Activated naive CD4-positive, alpha-beta T cell treated with anti-CD3 and anti-CD28 coated beads, Interleukin-2, amount 10 ng/mL, durations not matched to agents 7 days and 5 days (primary cell): ENCODE data around the gene ACTR1A.
A peak's percentile ranks its signal among the peaks of the same experiment; 100 is the strongest.

Experiments used
- CTCF ChIA-PET: fragments of 350-600 bp; sonication (Branson Sonifier 250); formaldehyde crosslinking; loops from one replicate; lab custom pipeline; 2021; ENCODE audit warnings: antibody characterized with exemption; lab: Charles Lee
- DNase-seq: peaks from one replicate; pipeline ENCODE4 v3.0.0-alpha.2; 2020
- H3K27ac Mint-ChIP-seq: one replicate; pipeline ENCODE4 v1.8.0; 2021; ENCODE audit warnings: mild to moderate bottlenecking, moderate library complexity, mixed read lengths
- H3K27me3 Mint-ChIP-seq: one replicate; pipeline ENCODE4 v1.8.0; 2021; ENCODE audit warnings: mild to moderate bottlenecking, mixed read lengths
- H3K36me3 Mint-ChIP-seq: one replicate; pipeline ENCODE4 v1.8.0; 2021; ENCODE audit warnings: mixed read lengths
- H3K4me1 Mint-ChIP-seq: one replicate; pipeline ENCODE4 v1.8.0; 2021; ENCODE audit warnings: mixed read lengths
- H3K4me3 Mint-ChIP-seq: one replicate; pipeline ENCODE4 v1.8.0; 2021; ENCODE audit warnings: mild to moderate bottlenecking, moderate library complexity, mixed read lengths
- H3K9me3 Mint-ChIP-seq: one replicate; pipeline ENCODE4 v1.8.0; 2021; ENCODE audit warnings: mixed read lengths

The ACTR1A gene

DNA sequence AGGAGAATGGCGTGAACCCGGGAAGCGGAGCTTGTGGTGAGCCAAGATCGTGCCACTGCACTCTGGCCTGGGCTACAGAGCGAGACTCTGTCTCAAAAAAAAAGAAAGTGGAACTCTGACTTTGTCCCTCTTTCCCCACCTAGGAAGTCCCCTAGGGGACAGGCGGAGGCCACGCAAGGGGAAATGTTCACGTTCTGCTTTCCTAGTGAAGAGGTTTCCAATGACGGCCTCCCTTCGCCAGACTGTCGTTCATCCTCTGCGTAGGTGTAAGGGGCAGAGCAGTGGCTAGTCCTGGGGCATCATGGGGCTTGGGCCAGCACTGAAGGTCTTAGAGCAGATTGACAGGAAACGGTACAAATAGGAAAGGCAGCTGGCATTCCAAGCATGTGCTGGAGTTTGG lies 31.8 kb upstream of the ACTR1A start:
- no peak for DNase-seq
- Mint-ChIP-seq H3K4me3 (no peak overlapping the region), H3K9me3 (no peaks in the 10 kb centered on the region), H3K27me3 (no peaks in the 10 kb centered on the region), H3K36me3 (no peaks in the 10 kb centered on the region), H3K4me1 (no peaks in the 10 kb centered on the region), H3K27ac (no peak overlapping the region)
- CTCF ChIA-PET, result interaction anchor here (0.6 kb wide), 1 partner anchor 407 kb away, joined by 3 read pairs; no protein-coding TSS in a partner anchor

DNA sequence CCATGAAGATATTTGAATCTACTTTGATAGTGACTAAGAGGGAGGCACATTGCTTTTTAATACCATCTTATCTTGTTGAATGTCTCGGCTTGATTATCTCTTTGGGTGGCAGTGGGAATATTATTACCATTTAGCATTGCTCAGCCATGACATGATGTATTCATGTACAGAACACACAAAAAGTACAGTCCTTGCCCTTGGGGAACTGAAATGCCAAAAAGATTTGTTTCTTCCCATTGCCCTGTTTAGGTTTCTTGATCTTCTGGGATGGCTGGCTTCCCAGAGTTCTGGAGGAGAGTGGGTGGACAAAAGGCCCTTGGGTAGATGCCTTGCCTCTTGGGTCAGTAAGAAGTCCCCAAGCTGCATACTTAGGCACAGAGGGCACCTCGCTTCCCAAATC lies 25.0 kb upstream of the ACTR1A start:
- H3K36me3 Mint-ChIP-seq, result peaks cover 10% of the 10 kb centered on the region
- H3K27me3 Mint-ChIP-seq, result no peaks in the 10 kb centered on the region
- CTCF ChIA-PET, result no interaction called here
- H3K9me3 Mint-ChIP-seq, result no peaks in the 10 kb centered on the region
- no peak for DNase-seq
- H3K27ac Mint-ChIP-seq, result no peak overlapping the region
- H3K4me1 Mint-ChIP-seq, result peaks cover 3% of the 10 kb centered on the region
- no peak overlapping the region for H3K4me3 Mint-ChIP-seq

DNA sequence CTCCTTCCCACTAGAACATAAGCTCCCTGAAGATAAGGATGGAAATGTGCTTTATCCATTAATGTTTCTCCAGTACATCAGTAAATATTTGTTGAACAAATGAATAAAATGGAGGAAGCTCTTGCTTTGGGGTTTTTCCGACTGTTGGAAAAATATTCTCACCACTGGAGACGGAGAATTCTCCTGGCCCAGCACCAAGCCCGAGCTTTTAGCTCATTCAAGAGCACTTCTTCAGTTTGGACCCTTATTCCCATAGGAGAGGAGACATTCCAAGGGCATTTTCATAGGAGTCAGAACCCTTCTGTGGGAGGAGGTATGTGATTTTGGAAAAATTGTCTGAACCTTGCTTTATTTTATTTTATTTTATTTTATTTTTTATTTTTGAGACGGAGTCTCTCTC lies 22.2 kb upstream of the ACTR1A start:
- CTCF ChIA-PET, result no interaction called here
- Mint-ChIP-seq H3K4me3 (no peak overlapping the region), H3K36me3 (peaks cover 13% of the 10 kb centered on the region), H3K4me1 (peaks cover 3% of the 10 kb centered on the region), H3K9me3 (no peaks in the 10 kb centered on the region), H3K27me3 (no peaks in the 10 kb centered on the region), H3K27ac (no peak overlapping the region)
- DNase-seq, result no peak

DNA sequence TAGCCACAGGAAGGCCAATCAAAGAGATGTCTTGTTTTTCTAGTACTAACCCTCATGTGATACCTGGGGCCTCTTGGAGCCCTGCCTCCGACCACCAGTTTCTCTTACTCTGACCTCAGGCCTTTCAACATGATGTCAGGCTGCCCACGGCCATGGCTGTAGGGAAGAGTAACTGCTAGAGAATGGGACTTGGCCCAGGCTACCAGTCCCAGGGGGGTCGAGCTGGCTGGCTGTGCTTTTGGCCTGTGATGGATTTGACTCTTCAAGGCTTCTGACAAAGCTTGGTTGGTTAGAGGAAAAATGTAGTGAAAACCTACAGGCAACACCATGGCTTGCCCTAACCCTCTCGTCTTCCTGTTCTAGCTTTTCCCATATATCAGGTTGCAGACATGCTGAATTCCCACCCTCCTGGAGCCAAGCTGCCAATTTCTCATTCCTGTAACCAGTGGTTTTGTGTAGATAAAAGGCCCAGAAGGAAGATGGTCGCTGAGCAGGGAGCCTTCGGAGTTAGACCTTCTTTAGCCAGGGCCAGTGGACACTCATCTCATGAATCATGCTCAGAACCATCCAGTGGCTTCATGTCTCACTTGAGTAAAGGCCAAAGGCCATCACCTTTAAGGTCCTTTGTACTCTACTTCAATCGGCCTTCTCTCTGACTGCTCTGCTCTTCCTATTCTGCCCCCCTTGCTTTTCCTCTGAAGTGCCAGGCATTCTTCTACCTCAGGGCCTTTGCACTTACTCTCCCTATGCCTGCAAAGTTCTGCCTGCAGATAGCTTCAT lies 20.9 kb upstream of the ACTR1A start:
- CTCF ChIA-PET, result interaction anchor here (1.0 to 1.2 kb wide), 2 partner anchors 60 to 378 kb away, joined by 3 to 4 read pairs; no protein-coding TSS in a partner anchor
- no peaks in the 10 kb centered on the region for H3K9me3 Mint-ChIP-seq
- DNase-seq, result no peak
- H3K4me1 Mint-ChIP-seq, result no peaks in the 10 kb centered on the region
- no peaks in the 10 kb centered on the region for H3K27me3 Mint-ChIP-seq
- H3K27ac Mint-ChIP-seq, result no peak overlapping the region
- H3K36me3 Mint-ChIP-seq, result peaks cover 13% of the 10 kb centered on the region
- H3K4me3 Mint-ChIP-seq, result no peak overlapping the region

DNA sequence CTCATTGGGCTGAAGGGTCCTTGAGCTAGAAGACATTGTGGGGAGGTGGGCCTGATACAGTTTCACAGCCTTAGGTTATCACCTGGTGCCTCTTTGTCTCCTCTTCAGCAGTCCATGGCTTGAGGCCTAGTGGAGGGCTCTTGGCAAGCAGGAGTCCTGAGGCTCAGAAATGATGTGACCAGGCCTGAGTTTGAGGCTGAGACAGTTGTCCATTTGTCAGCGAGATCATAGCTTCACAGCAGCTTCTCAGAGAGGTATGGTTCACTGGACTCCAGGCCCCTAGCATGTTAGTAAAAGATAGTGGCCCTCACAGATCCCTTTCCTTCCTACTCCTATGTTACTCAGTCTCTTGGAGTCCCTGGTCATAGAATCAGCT lies 20.4 kb upstream of the ACTR1A start:
- Mint-ChIP-seq H3K27ac (no peak overlapping the region), H3K27me3 (no peaks in the 10 kb centered on the region), H3K36me3 (peaks cover 13% of the 10 kb centered on the region), H3K4me3 (no peak overlapping the region), H3K4me1 (no peaks in the 10 kb centered on the region), H3K9me3 (no peaks in the 10 kb centered on the region)
- CTCF ChIA-PET, result interaction anchor here (1.0 to 1.2 kb wide), 2 partner anchors 61 to 379 kb away, joined by 3 to 4 read pairs; no protein-coding TSS in a partner anchor
- DNase-seq, result no peak

DNA sequence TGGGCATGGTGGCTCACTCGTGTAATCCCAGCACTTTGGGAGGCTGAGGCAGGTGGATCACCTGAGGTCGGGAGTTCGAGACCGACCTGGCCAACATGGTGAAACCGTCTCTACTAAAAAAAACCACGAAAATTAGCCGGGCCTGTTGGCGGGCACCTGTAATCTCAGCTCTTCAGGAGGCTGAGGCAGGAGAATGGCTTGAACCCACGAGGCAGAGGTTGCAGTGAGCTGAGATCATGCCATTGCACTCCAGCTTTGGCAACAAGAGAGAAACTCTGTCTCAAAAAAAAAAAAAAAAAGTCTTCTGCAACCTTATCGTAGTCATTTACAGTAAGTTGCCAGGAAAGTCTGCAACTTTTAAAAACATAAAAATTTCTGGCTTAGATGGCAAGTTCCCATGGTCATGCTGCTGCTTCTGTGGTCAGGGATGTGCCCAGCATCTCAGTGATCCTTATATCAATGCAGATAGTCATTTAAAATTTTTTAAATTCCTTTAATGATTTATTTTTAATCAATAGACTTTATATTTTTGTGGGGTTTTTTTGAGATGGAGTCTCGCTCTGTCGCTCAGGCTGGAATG lies 16.8 kb upstream of the ACTR1A start:
- no peaks in the 10 kb centered on the region for H3K4me1 Mint-ChIP-seq
- H3K27ac Mint-ChIP-seq, result no peak overlapping the region
- no peak for DNase-seq
- no peak overlapping the region for H3K4me3 Mint-ChIP-seq
- CTCF ChIA-PET, result no interaction called here
- H3K27me3 Mint-ChIP-seq, result no peaks in the 10 kb centered on the region
- no peaks in the 10 kb centered on the region for H3K9me3 Mint-ChIP-seq
- H3K36me3 Mint-ChIP-seq, result peaks cover 14% of the 10 kb centered on the region

DNA sequence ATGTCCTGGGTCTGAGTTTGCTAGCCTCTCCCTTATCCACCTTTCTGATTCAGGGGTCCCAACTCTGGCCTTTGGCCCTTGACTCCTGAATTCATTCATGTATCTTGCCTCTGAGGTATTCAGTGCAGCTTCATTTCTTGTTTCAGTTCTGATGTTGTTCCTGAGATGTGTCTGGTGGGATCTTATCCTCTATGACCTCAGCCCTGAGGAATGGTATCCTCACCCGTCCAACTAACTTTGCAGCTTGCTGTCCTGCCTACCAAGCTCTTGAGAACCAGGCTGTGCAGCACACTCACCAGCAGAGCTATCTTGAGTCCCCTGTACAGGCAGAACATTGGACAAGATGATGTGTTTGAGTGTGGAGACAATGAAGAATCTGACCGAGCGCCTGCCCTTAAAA lies 15.0 kb upstream of the ACTR1A start:
- H3K27ac Mint-ChIP-seq, result no peak overlapping the region
- no peak for DNase-seq
- no peaks in the 10 kb centered on the region for H3K9me3 Mint-ChIP-seq
- no peak overlapping the region for H3K4me3 Mint-ChIP-seq
- no peaks in the 10 kb centered on the region for H3K27me3 Mint-ChIP-seq
- H3K36me3 Mint-ChIP-seq, result peaks cover 14% of the 10 kb centered on the region
- H3K4me1 Mint-ChIP-seq, result no peaks in the 10 kb centered on the region
- CTCF ChIA-PET, result interaction anchor here (0.5 kb wide), 1 partner anchor 76 kb away, joined by 3 read pairs; no protein-coding TSS in a partner anchor

DNA sequence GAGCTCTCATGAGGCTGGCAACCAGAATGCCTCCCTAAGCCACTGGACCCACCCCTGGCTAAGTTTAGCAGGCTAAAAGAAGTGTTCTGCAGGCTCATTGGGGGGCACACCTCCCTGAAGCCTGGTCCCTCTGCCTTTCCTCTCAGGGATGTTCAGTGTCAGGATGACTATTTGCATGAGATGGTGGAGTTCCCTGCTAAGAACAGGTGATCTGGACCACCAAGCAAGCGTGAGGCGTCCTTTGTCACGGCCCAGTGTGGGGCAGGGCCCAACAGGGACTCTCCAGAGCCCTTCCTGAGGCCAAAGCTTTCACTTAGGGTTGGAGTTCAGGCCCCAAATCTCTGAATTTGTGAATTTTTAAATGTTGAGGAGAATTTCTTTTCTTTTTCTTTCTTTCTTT lies 13.2 kb upstream of the ACTR1A start:
- DNase-seq, result no peak
- peaks cover 11% of the 10 kb centered on the region for H3K4me1 Mint-ChIP-seq
- CTCF ChIA-PET, result interaction anchor here (1.0 to 1.2 kb wide), 2 partner anchors 24 to 68 kb away, joined by 3 to 4 read pairs; no protein-coding TSS in a partner anchor
- H3K36me3 Mint-ChIP-seq, result peaks cover 21% of the 10 kb centered on the region
- H3K9me3 Mint-ChIP-seq, result no peaks in the 10 kb centered on the region
- no peak overlapping the region for H3K4me3 Mint-ChIP-seq
- H3K27ac Mint-ChIP-seq, result no peak overlapping the region
- no peaks in the 10 kb centered on the region for H3K27me3 Mint-ChIP-seq

DNA sequence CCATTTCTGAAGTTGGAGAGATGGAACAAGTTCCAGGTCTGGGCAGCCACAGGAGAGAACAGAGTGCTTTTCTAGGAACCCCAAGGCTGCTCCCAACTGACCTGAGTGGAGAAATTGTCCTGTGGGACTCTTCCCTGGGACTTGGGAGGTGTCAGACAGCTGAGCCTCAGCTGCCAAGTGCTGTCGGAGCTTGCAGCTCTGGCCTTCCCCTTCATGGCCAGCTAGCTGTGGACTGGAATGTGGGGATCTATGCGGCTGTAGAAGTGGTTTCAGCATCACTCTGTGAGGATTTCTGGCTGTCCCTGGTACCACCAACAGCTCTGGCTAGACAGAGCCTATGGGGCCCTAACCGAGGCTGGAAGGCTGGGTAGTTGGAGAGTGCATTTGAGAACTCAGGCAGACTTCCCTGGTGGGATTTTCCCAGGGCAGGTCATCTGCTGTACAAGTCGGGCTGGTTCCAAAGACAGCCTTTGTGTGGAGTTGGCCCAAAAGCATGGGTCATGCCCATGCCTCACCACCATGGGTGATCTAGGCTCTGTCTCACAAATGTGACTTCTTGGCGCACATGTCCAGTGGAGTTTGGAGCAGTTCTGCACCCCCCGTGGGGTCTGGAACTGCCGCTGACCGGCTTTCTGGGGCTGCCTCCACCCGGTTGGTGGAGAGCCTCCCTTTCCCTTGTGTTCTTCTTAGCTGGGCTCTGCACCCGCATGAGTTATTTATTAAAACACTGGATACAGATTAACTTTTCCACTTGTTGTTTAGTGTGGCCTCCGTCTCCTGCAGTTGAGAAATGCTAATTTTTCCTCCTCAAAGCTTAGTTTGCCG lies 12.2 kb upstream of the ACTR1A start:
- no peak overlapping the region for H3K27ac Mint-ChIP-seq
- H3K4me3 Mint-ChIP-seq, result no peak overlapping the region
- peaks cover 11% of the 10 kb centered on the region for H3K4me1 Mint-ChIP-seq
- no peaks in the 10 kb centered on the region for H3K9me3 Mint-ChIP-seq
- peaks cover 21% of the 10 kb centered on the region for H3K36me3 Mint-ChIP-seq
- no peak for DNase-seq
- CTCF ChIA-PET, result no interaction called here
- no peaks in the 10 kb centered on the region for H3K27me3 Mint-ChIP-seq

DNA sequence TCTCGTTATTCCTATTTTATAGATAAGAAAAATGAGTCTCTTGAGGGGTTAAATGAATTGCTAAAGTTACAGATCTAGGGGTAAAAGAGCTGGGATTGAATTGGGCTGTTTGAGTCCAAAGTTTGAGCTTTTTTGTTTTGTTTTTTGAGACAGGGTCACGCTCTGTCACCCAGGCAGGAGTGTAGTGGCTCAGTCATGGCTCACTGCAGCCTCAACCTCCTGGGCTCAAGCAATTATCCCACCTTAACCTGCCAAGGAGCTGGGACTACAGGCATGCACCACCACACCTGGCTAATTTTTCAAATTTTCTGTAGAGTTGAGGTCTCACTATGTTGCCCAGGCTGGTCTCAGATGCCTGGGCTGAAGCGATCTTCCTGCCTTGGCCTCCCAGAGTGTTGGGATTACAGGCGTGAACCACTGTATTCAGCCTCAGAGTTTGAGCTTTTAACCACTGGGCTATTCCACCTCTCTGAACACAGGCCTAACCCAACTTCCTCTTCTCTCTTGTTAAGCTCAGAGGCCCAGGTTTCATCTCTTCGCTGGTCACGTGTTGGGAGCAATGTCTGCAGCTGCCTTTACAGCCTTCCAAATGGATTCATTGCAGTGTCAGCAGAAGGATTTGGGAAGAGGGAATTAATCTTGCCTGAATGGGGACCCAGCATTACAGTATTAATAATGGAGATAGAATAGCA lies 9.2 kb upstream of the ACTR1A start:
- Mint-ChIP-seq H3K9me3 (no peaks in the 10 kb centered on the region), H3K27me3 (no peaks in the 10 kb centered on the region), H3K27ac (peak overlapping the region; percentile 17), H3K4me1 (peaks cover 17% of the 10 kb centered on the region), H3K36me3 (peaks cover 30% of the 10 kb centered on the region), H3K4me3 (no peak overlapping the region)
- CTCF ChIA-PET, result interaction anchor here (0.9 to 1.8 kb wide), 5 partner anchors 9 to 85 kb away, joined by 3 to 8 read pairs (median 5); partner anchors contain the start of gene ACTR1A
- no peak for DNase-seq

DNA sequence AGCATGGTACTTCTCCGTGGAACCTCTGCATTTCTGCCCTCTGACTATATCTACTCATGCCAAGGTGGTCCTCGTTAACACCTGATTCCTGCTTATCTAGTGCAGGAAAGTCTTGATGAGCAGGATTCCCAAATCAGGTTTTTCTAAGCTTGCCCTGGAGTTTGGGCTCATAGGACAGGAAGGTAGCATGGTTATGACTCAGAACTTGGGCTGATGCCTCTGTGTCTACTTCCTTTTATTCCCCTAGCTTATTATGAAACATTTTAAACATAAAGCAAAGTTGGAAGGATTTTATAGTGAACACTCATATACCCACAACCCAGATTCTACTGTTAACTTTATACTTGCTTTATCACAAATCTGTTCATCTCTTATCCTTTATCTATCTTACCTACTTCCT lies 6.9 kb upstream of the ACTR1A start:
- CTCF ChIA-PET, result interaction anchor here (0.9 kb wide), 1 partner anchor 54 kb away, joined by 3 read pairs; no protein-coding TSS in a partner anchor
- no peak for DNase-seq
- H3K27ac Mint-ChIP-seq, result no peak overlapping the region

DNA sequence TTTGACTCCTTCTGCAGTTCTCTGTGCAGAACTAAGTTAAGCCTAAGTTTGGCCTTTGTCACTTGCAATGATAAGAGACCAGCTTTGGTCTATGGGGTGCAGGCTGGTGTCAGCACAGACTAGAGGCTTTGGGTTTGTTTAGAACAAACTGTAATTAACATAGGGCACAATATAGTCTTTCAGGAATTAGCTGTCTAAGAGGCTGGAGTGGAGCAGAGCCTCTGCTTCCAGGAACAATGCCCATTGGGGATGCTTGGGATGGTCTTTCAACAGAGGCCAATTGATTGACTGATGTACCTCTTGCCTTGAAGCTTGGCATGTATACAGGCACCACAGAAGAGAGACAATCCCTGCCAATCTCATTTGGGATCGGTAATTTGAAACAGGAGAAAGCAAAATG lies 6.0 kb upstream of the ACTR1A start:
- DNase-seq, result no peak
- Mint-ChIP-seq H3K36me3 (peaks cover 35% of the 10 kb centered on the region), H3K9me3 (no peaks in the 10 kb centered on the region), H3K27me3 (no peaks in the 10 kb centered on the region), H3K4me1 (peaks cover 32% of the 10 kb centered on the region), H3K4me3 (no peak overlapping the region), H3K27ac (no peak overlapping the region)
- CTCF ChIA-PET, result interaction anchor here (1.2 to 1.4 kb wide), 2 partner anchors 70 to 75 kb away, joined by 4 to 6 read pairs; no protein-coding TSS in a partner anchor

More for the DNA sequence above, 6.9 kb upstream of the ACTR1A start:
- Mint-ChIP-seq H3K9me3 (no peaks in the 10 kb centered on the region), H3K4me3 (no peak overlapping the region), H3K4me1 (peaks cover 32% of the 10 kb centered on the region), H3K36me3 (peaks cover 36% of the 10 kb centered on the region), H3K27me3 (no peaks in the 10 kb centered on the region)

DNA sequence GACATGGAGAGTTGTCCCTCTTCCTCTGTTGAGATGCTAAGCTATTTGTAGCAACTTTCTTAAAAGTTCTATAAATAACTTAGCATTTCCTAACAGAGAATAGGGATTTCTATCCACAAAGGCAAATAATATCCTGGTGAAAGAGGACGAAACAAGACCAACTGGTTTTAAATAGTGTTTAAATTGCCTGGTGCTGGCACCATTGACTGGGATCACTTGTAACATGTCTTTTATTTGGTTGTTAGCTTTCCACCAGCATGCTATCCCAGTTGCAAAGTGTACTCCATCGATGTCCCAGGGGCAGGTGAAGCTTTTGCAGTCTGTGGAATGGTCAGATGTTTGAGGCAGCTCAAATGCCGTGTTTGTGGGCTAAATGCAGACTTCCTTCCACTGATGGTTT lies 5.0 kb upstream of the ACTR1A start:
- Mint-ChIP-seq H3K9me3 (no peaks in the 10 kb centered on the region), H3K4me3 (no peak overlapping the region), H3K27me3 (no peaks in the 10 kb centered on the region), H3K36me3 (peaks cover 32% of the 10 kb centered on the region), H3K4me1 (peaks cover 32% of the 10 kb centered on the region), H3K27ac (no peak overlapping the region)
- CTCF ChIA-PET, result interaction anchor here (0.8 to 1.4 kb wide), 4 partner anchors 11 to 76 kb away, joined by 3 to 6 read pairs (median 4); no protein-coding TSS in a partner anchor
- no peak for DNase-seq
